SU-DHL-6 (cell line): ENCODE measurements around the gene NOD2.

Experiments
- H2AFZ ChIP-seq: fragments of 200-600 bp; sonication (generic); 2 replicates; pipeline ENCODE4 v1.6.1; 2014; ENCODE audit warnings: low read depth, mild to moderate bottlenecking, moderate library complexity, mixed read lengths, antibody characterized with exemption, low read length; ENCODE audit not compliant: severe bottlenecking
- H3F3A ChIP-seq: fragments of 200-600 bp; shearing (Covaris generic); 2 replicates; pipeline ENCODE4 v1.6.0; 2016; ENCODE audit warnings: antibody characterized with exemption, mild to moderate bottlenecking; ENCODE audit not compliant: insufficient read depth
- H3K27ac ChIP-seq: fragments of 200-600 bp; sonication (generic); 2 replicates; pipeline ENCODE4 v1.5.1; 2016; ENCODE audit warnings: low read depth, mild to moderate bottlenecking, low read length, moderate library complexity, mixed read lengths
- H3K27me3 ChIP-seq: fragments of 200-600 bp; sonication (generic), shearing (Covaris generic); 2 replicates; pipeline ENCODE4 v1.6.0; 2014; ENCODE audit warnings: mild to moderate bottlenecking, low read length
- H3K36me3 ChIP-seq: fragments of 200-600 bp; sonication (generic); 2 replicates; pipeline ENCODE4 v1.6.1; 2014; ENCODE audit warnings: mild to moderate bottlenecking, low read length, mixed read lengths
- H3K4me2 ChIP-seq: fragments of 300-600, 200-600 bp; shearing (Covaris generic), sonication (generic); 2 replicates; pipeline ENCODE4 v1.6.0; 2014; ENCODE audit warnings: low read length, low read depth, mild to moderate bottlenecking; ENCODE audit not compliant: poor library complexity, severe bottlenecking
- H3K4me3 ChIP-seq: fragments of 200-600 bp; sonication (generic); 2 replicates; pipeline ENCODE4 v1.5.1; 2014; ENCODE audit warnings: antibody characterized with exemption, low read length, mild to moderate bottlenecking, mixed read lengths; ENCODE audit not compliant: insufficient read depth, poor library complexity, severe bottlenecking
- H3K79me2 ChIP-seq: fragments of 200-600 bp; sonication (generic); 2 replicates; pipeline ENCODE4 v1.6.1; 2014; ENCODE audit warnings: mild to moderate bottlenecking, low read length, moderate library complexity; ENCODE audit not compliant: insufficient read depth
- H3K9ac ChIP-seq: fragments of 200-600 bp; sonication (generic); 2 replicates; pipeline ENCODE4 v1.7.0; 2014; ENCODE audit warnings: mild to moderate bottlenecking, low read length
- H3K9me2 ChIP-seq: fragments of 200-600 bp; sonication (generic); replicated peaks from 2 replicates; pipeline ENCODE4 v1.6.1; 2014; ENCODE audit warnings: low read length; ENCODE audit not compliant: insufficient read depth
- H3K9me3 ChIP-seq: fragments of 200-600 bp; sonication (generic); 2 replicates; pipeline ENCODE4 v1.6.1; 2014; ENCODE audit warnings: low read length, mixed read lengths; ENCODE audit not compliant: insufficient read depth
- H4K20me1 ChIP-seq: fragments of 200-600 bp; sonication (generic); 2 replicates; pipeline ENCODE4 v1.6.1; 2014; ENCODE audit warnings: low read depth, mild to moderate bottlenecking, antibody characterized with exemption, low read length, moderate library complexity, mixed read lengths
- EZH2phosphoT487 ChIP-seq: fragments of 200-600 bp; sonication (generic), shearing (Covaris generic); conservative IDR thresholded peaks from 2 replicates; pipeline ENCODE4 v1.6.1; 2018; ENCODE audit warnings: mild to moderate bottlenecking, antibody characterized with exemption, low read length, moderate library complexity, mixed read lengths
- TF ChIP-seq, protein P1 (sequence below): fragments of 200-600 bp; sonication (generic); IDR thresholded peaks from one replicate; pipeline ENCODE4 v1.5.1; 2017; ENCODE audit warnings: antibody characterized with exemption, mild to moderate bottlenecking, low read length, moderate library complexity; ENCODE audit not compliant: insufficient read depth, poor library complexity, severe bottlenecking

NOD2 gene

DNA sequence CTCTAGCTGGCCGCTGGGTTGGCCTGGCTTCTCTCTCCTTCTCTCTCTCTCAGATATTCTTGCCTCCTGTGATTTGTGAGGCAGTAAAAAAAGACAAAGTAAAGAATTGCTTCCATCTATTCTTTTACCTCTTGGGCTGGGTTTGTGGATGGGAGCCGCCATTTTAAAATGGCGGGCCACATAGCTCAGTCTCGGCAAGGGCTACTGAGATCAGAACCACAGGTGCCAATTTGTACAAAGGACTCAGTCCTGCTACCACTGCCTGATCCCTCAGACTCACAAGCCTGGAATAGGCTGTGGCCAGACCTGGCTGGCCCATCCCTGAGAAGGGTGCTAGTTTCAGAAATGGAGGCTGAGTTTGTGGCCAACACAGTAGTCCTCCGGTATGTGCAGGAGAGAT lies 24.1 kb downstream of the NOD2 start:
- H3F3A ChIP-seq = no peaks in the 10 kb centered on the region
- no peaks in the 10 kb centered on the region for H3K79me2 ChIP-seq
- no peaks in the 10 kb centered on the region for H3K27me3 ChIP-seq
- no peak overlapping the region for H2AFZ ChIP-seq
- H3K9me2 ChIP-seq = no peaks in the 10 kb centered on the region
- no peaks in the 10 kb centered on the region for H3K36me3 ChIP-seq
- TF ChIP-seq, protein P1, sequence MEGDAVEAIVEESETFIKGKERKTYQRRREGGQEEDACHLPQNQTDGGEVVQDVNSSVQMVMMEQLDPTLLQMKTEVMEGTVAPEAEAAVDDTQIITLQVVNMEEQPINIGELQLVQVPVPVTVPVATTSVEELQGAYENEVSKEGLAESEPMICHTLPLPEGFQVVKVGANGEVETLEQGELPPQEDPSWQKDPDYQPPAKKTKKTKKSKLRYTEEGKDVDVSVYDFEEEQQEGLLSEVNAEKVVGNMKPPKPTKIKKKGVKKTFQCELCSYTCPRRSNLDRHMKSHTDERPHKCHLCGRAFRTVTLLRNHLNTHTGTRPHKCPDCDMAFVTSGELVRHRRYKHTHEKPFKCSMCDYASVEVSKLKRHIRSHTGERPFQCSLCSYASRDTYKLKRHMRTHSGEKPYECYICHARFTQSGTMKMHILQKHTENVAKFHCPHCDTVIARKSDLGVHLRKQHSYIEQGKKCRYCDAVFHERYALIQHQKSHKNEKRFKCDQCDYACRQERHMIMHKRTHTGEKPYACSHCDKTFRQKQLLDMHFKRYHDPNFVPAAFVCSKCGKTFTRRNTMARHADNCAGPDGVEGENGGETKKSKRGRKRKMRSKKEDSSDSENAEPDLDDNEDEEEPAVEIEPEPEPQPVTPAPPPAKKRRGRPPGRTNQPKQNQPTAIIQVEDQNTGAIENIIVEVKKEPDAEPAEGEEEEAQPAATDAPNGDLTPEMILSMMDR = no peak
- no peak for TF ChIP-seq EZH2phosphoT487
- no peaks in the 10 kb centered on the region for H3K9me3 ChIP-seq
- H3K27ac ChIP-seq = no peak overlapping the region
- no peak overlapping the region for H3K4me3 ChIP-seq
- H3K9ac ChIP-seq = no peak overlapping the region
- H4K20me1 ChIP-seq = no peaks in the 10 kb centered on the region
- H3K4me2 ChIP-seq = no peak overlapping the region

DNA sequence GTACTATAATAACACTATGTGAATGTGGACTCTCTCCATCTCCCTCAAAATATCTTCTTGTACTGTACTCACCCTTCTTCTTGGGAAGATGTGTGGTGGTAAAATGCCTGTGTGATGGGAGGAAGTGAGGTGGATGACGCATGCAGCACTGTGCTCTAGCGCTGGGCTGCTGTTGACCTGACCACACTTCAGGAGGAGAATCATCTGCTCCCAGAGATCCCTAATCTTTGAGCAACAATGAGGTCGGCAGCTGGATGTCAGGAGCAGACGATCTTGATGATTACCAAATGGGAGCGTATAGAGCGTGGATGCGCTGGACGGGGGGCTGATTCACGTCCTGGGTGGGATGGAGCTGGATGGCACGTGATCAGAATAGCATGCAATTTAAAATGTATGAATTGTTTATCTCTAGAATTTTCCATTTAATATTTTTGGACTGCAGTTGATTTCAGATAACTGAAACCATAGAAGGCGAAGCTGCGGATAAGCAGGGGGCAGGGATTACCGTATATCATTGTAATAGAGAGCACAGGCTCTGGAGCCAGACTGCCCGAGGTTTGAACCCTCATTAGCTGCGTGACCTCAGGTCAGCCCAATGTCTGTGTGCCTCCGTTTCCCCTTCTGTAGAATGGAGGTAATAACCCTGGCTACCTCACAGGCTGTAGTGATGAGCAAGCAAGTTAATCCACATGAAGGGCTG lies 24.8 kb downstream of the NOD2 start:
- Histone ChIP-seq H3K36me3 (no peaks in the 10 kb centered on the region), H3K9me2 (no peaks in the 10 kb centered on the region), H3K27me3 (no peaks in the 10 kb centered on the region), H3K27ac (no peak overlapping the region), H3K79me2 (no peaks in the 10 kb centered on the region), H3K4me3 (no peak overlapping the region), H3F3A (no peaks in the 10 kb centered on the region), H2AFZ (no peak overlapping the region), H3K9ac (no peak overlapping the region), H3K9me3 (no peaks in the 10 kb centered on the region), H4K20me1 (no peaks in the 10 kb centered on the region), H3K4me2 (no peak overlapping the region)
- no peak for TF ChIP-seq EZH2phosphoT487
- TF ChIP-seq, protein P1 = no peak

DNA sequence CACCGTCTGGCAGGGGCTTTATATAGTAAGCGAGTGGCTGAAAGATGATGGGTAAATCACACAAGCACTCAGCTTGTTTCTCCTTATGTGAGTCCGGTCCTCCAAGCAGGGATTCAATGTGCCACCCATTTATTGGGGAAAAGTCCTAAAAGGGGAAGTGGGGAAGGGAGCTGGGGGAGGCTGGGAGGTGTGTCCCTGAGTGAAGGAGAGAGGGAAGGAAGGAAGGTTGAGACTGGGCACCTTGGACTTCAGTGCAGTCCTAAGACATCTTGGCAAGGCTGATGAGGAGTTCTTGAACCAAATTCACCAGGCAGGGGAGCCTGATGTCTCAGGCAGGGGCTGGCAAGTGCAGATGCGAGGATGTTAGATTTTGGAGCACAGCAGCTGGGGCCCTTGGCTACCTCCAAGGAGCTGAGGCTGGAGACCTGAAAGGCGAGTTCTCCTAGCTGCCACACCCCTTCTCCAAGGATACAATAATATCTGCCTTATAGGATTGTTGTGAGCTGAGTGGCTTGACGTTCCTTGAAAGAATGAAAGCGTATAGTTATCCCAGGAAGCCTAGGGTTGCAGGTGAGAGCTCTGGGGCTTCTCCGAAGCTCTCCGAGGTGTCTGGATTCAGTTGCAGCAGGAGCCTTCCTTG lies 25.5 kb downstream of the NOD2 start:
- H3K79me2 ChIP-seq = no peaks in the 10 kb centered on the region
- no peaks in the 10 kb centered on the region for H3K36me3 ChIP-seq
- no peaks in the 10 kb centered on the region for H3F3A ChIP-seq
- peaks cover 2% of the 10 kb centered on the region; the same call in 1 of the 2 replicates for H3K9me3 ChIP-seq
- no peak overlapping the region for H3K4me2 ChIP-seq
- H3K4me3 ChIP-seq = no peak overlapping the region
- H3K9ac ChIP-seq = no peak overlapping the region
- H3K27ac ChIP-seq = no peak overlapping the region
- H3K27me3 ChIP-seq = no peaks in the 10 kb centered on the region
- H4K20me1 ChIP-seq = no peaks in the 10 kb centered on the region
- no peak overlapping the region for H2AFZ ChIP-seq
- H3K9me2 ChIP-seq = no peaks in the 10 kb centered on the region
- TF ChIP-seq, protein P1 = no peak
- no peak for TF ChIP-seq EZH2phosphoT487
